GM12892 (cell line): Measurements from ENCODE around the gene NDUFS4.

Source experiments
- POLR2A ChIP-seq: IDR thresholded peaks from 2 replicates; pipeline ENCODE4 v1.6.1; 2011; ENCODE audit warnings: low read depth, low read length, control low read depth
- POLR2AphosphoS5 ChIP-seq: IDR thresholded peaks from 2 replicates; pipeline ENCODE4 v1.6.1; 2011; ENCODE audit warnings: low read depth, low read length, control low read depth

- TF ChIP-seq POLR2A: no peak
- TF ChIP-seq POLR2AphosphoS5: no peak
These were observed 7.9 kb upstream of the NDUFS4 start for GRCh38 chr5:53552561-53552960.
